HG02642 (cell line): ENCODE data around the gene ERGIC3.

Source experiments
- ATAC-seq: cut with Tn5 transposase; IDR thresholded peaks from one replicate; pipeline ENCODE4 v1.9.1; 2021; ENCODE audit warnings: mild to moderate bottlenecking; ENCODE audit not compliant: unreplicated experiment, poor library complexity

The ERGIC3 gene

DNA sequence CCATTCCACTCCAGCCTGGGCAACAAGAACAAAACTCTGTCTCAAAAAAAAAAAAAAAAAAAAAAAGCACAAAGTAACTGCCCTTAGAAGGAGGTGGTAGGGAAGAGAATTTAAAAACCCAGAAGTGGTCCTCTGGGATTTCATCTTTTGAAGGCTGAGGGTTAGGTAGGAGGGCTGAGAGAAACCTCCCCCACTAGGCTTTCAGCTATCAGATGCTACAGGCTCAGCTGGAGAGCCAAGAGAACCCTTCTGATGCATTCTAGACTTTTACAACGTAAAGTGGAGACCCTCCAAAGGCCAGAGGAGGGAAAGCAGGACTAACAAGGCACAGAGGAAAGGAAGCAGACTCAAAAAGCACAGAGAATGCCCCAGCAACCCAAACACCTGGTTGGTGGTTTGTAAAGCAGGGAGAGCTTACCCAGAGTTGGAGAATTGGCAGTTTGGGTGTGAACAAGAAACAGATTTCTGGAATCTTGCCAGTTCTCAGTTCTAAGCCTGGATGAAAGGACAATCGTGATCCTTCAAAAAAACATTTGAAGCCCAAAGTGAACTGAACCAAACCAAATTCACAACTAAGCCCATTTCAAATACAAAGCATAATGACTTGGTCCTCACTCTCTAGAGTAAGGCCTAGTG is 50.6 kb downstream of the ERGIC3 start:
- ATAC-seq = no peak

DNA sequence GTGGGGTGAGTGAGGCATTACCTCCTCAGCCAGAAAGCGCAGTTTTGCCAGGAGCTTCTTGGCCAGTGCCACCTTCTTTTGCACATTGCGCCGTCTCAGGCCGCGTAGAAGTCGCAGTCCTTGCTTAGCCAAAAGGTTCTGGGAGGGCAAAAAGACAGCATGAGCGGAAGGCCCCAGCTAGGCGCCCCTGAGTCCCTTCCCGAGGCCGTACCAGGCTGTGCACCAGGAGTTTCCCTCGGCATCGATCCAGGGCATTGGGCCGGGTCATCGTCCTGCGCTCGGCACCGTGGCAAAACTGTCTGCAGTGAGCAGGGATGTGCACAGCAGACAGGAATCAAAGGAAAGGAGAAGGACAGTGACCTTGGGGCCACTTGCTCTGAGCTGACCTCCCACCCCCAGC is 53.6 kb downstream of the ERGIC3 start:
- ATAC-seq = no peak

DNA sequence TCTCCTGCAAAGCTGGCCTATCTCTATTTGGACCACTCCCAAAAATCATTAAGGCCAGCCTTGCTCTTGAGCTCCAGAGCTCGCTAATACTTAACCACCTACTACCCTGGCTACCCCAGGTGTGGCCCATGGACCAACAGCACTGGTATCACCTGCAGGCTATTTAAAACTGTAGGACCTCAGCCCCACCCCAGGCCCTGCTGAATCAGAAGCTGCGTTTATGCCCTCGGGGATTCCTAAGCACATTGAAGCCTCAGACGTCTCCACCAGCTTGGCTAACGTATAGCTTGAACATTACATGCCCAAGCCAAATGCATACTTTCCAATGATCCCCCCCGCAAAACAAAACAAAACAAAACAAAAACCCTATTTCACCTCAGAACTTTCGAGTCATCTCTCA is 54.0 kb downstream of the ERGIC3 start:
- ATAC-seq = no peak

DNA sequence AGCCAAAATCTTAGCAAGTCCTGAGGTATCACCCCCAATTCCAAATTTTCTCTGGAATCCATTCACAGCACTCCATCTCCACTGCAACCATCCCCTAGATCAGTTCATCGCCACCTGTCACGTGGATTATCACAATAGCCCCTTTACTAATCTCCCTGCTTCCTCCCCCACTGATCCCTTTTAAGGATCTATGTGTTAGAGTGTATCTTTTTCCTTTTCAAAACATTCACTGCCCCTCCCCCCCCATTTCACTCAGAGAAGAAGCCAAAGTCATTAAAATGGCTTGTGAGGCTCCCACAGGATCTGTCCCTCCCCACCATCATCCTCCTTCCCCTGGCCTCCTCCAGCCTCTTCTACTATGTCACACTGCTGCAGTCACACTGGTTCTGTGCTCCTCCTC is 55.3 kb downstream of the ERGIC3 start:
- no peak for ATAC-seq

DNA sequence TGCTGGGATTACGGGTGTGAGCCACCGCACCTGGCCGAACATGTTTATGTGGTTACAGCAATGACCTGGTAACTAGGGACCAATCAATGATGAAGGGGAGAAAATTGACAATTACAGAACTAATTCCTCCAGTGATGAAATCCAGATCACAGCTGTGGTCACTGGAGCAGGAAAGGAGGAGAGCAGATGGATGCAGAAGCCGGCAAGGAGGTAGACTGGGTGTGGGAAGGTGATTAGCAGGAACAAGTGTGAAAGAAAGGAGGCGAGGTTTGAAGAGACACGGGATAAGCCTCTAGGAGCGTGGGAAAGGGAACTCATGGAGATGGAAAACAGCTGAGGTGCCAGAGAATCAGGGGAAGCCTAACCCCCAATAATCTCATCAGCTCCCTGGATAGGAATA is 56.6 kb downstream of the ERGIC3 start:
- ATAC-seq = no peak

DNA sequence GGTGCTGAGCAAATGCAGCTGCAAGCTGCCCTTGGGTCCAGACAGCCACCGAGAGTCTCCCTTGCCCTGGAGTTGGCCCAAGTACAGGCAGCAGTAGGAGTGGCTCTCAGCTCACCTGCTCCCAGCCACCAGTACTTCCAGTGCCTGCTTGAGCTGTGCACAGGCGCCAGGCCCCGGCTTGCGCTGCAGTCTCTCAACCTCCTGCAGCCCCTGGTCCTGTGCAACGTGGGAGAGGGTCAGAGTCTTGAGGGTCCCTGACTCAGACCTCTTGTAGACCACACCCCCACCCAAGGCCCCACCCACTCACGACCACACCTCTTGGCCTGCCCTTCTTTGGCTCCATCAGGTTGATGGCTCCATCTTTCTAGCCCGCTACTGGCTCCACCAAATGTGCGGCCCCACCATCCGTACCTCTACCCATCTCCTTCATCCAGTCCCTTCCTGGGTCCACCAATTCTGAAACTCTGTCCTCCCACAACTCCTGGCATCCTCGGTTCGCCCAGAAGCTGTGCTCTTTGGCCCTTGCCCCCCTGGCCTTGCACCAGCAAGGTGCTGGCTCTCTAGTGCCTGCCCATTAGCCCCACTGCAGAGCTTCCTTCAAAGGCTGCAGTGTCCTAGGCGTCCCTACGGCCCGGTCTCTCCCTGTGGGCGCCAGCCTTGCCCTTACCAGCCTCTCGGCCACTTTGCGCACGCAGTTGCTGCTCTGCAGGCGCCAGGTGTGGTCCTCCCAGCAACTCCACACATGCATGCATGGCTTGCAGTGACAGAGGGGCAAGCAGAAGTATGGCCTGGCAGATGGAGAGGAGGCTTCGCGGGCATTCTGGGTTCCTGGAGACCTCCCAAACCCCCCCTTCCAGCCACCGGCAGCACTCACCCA is 57.3 kb downstream of the ERGIC3 start:
- ATAC-seq = no peak

DNA sequence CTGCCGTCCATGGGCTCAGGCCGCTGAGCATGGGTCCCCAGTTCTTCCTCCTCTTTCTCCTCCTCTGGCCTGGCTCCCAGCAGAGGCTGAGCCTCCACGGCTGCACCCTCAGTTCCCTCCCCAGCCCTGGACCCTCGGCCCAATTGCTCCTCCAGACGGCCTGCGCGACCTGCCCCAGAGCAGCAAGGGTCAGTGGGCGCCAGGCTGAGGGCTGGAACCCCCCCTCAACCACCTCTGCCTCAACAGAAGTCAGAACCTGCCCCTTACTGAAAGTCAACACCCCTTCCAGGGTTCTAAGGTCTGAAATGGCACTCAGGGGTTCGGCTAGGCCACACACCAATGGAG is 57.9 kb downstream of the ERGIC3 start:
- no peak for ATAC-seq

DNA sequence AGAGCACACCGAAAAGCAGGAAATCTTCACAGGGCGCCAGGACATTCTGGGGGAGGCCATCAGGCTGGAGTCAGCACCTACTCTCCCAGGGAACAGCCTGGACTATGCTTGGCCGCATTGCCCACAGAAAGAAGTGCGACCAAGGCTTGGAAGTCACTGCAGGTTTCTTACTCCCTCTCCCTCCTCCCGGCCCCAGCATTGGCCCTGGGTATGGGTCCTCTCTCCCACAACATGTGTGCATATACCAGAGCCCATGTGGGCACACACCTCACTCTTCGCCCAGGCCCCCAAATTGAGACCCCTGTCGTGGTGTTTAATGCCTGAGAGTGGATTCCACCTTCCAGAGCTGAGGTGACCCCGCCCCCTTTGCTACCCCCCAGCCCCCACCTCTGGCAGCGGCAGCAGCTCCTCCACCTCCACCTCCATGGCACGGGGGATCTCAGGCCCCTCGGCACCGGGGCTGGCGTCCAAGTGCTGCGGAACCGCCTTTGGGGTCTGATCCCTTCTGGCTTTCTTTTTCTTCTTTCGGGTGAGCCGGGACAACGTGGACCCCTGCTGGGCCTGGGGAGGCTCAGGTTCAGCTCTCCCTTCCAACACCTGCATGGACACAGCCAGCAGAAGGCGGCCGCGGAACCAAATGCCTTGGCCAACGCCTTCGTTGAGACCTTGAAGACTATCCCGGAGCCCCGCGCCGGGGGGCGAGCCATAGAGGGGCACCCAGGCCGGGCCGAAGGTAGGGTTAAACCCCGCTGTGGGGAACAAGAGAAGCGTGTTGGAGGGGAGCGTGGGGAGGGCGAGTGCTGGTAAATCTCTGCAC is 58.5 kb downstream of the ERGIC3 start:
- ATAC-seq = no peak

DNA sequence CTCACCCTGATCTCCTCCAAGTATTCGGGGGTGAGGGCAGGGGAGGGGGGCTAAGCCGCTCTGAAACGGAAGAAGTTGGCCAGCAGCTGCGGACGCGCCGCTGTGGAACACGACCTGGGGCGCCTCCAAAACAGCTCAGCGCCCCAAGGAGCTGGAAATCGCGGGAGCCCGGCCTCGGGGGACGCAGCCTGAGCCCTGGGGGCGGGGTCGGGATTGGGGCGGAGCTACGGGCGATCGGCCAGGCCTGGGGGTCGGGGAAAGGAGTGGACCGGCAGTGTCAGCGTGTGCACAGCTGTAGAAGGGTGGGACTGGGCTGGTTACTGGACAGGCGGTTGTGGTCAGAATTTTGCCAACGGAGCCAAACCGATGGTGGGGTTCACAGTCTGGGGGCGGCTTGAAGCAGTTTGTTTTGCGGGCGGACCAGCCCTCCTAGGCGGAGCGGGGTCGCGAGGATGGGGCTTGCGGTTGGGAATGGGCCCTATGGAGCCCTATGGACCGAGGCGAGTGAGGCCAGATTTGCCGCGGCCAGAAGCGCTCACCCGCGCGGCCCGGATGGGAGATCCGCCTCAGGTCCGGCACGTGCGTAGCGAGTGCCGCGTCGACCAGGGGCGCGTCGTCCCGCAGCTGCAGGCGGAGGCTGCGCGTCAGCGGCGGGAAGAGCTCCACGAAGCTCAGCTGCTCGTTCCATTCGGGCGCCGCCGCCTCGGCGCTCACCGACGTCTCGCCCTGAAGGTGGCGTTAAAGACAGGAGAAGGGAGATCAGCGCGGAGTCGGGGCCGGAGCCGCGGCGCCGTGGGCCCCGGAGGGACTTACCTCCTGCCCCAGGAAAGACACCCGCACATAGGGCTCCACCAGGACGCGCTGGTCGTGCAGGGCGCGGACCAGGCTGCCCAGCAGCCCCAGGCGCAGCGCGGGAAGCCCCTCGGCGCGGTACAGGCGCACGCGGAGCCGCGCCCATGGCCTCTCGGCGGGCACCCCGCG is 59.4 kb downstream of the ERGIC3 start:
- peak; percentile 55 for ATAC-seq

DNA sequence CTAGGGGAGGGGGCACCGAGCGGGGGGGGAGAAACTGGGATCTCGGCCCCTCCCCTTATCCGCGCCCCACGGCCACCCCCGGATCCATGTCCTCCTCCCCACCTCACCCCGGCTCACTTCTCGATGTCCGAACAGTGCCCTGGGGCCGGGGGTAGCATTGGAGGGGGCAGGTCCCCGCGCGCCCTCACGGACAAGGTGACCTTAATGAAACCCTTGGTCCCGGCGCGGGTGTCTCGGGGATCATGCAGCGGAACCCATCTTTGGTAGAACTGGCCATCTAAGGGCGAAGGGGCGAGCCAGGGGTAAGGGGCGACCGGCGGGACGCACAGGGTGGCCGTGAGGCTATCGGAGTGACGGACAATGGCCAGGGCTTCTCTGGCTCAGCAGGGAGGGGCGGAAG is 60.1 kb downstream of the ERGIC3 start:
- ATAC-seq = no peak

DNA sequence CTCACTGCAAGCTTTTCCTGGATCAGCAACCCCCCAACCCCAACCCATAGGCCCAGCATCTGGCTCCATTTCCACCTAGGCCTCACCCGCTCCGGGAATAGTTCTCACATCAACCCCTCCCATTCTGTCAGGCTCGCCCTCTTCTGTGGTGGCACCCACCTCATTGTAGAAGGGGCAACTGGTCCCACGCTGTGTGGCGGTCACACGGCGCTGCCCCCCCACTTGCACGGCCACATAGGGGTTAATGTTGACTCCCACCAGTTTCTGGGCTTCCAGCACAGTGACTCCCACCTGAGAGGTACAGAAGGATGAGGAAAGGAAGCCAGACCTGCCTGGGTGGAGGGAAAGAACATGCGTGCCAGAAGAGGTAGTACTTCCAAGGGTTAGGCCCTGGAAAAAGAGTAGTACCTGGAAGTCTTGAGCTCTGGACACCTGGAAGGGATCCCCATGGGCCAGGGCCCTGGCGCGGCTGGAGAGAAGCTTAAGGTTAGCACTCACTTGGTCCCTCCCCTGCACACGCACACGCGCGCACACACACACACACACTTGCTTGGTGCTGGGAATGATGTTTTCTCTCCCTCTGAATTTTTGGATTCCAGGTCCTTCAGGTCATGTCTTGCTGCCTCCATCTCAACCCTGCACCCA is 61.1 kb downstream of the ERGIC3 start:
- no peak for ATAC-seq

DNA sequence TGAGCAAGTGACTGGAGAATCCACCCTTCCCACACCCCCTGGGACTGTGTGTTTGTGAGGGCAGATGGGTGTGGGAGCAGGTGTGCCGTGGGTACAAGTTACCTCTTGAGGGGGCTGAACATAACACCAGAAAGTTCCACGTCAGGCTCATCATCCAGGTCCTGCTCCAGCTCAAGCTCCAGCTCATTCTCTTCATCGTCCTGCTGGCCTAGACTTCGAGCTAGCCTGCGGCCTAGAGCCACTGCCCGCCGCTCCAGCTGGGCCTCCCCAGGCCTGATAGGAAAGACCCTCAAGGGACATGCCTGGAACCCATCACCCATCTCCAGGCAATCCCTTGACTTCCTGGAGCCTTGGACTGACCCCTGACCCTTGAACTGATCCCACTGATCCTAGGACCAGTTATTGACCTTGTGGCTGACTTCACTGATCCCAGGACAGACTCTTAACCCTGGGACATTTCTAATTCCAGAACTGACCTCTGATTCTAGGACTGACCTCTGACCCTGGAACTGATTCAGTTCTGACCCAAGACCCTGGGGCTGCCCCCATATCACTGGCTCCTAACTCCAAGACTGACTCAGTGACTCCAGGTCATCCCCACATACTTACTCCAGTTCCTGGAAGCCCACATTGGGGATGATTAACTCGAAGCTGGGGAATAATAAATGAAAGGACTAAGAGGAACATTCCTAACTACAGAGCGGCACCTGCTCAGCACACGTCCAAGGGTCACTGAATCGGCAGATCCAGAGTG is 62.0 kb downstream of the ERGIC3 start:
- no peak for ATAC-seq

DNA sequence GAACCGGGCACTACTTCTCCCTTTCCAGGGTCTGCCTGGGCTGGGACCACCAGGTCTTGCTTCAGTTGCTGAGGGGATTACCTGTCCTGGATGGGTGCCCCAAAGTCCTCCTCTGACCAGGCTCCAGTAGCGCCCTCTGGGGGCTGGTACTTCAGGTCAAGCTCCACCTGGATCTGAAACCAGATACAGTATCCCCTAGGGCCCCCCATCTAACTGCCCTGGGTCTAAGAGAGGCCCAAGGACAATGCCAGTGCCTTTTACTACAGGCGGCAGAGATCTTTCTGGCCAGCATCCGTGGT is 62.5 kb downstream of the ERGIC3 start:
- no peak for ATAC-seq

DNA sequence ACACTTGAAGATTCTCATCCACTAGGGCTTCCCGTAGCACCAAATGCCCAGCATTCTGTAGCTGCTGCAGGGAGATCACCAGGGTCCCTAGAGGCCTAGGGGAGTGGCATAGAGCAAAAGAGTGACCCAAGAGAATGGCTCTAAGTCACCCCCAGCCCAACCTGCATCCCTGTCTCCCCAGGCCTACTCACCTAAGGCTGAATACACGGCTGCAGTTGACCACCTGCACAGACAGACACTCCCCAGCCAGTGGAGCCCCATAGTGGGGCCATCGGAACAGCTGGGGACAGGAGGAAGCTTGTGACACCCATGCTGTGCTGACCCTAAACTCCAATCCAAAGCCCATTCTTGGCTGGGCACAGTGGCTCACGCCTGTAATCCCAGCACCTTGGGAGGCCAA is 64.2 kb downstream of the ERGIC3 start:
- no peak for ATAC-seq
